Measurements from ENCODE around the gene PGM1. TPM values are rescaled to one million over a fixed set of nuclear protein-coding genes. Genes with fewer than 3 reads are reported as not detected.

Gene PGM1
- polyA plus RNA-seq, 1 of the 3 experiments (the other 2 are of a cell fraction) = 20.7 TPM

- Histone ChIP-seq H4K20me1 (ENCODE audit: insufficient read depth) (no peaks in the 10 kb centered on the region), H3K4me1 (ENCODE audit: control insufficient read depth in 1 of 2, insufficient read depth in 2 of 2, low read depth in 1 of 2, low read length in 1 of 2) (peaks cover 5 to 7% of the 10 kb centered on the region in 2 experiments; a peak in 3 of 4 replicates), H3K36me3 (replicated peaks in 1 of 2; ENCODE audit: control insufficient read depth in 1 of 2, insufficient read depth in 2 of 2, low read length in 1 of 2) (no peaks in the 10 kb centered on the region), H3K27me3 (ENCODE audit: insufficient read depth) (no peaks in the 10 kb centered on the region), H3K4me3 (ENCODE audit: low read depth in 2 of 2, low read length in 1 of 2) (no peak overlapping the region), H3F3A (replicated peaks; ENCODE audit: insufficient read depth) (no peaks in the 10 kb centered on the region), H3K27ac (ENCODE audit: low read depth in 2 of 2, low read length in 1 of 2) (no peak overlapping the region), H3K9me3 (no peaks in the 10 kb centered on the region), H2AFZ (ENCODE audit: low read depth) (no peak overlapping the region), H3K4me2 (no peak overlapping the region), H3K79me2 (ENCODE audit: insufficient read depth) (no peaks in the 10 kb centered on the region), H3K9ac (no peak overlapping the region), H3K9me2 (no peaks in the 10 kb centered on the region)
- CTCF ChIA-PET = interaction anchor here (0.6 to 2.2 kb wide), 6 partner anchors 47 to 623 kb away, joined by 3 to 9 read pairs (median 3); no protein-coding TSS in a partner anchor
- 90% methylated on average over 7 of the region's 7 CpGs for WGBS (ENCODE audit: low lambda C conversion rate)
- DNase-seq = no peak
- TF ChIP-seq ELF1 (IDR thresholded peaks at IDR 0.05) = no peak
- TF ChIP-seq MXI1 (IDR thresholded peaks at IDR 0.05; ENCODE audit: low read depth, low read length) = no peak
- TF ChIP-seq RAD21 (IDR thresholded peaks at IDR 0.05; ENCODE audit: low read length) = no peak
- TF ChIP-seq SIN3A (IDR thresholded peaks at IDR 0.05; ENCODE audit: borderline replicate concordance, low read depth, low read length) = no peak
- TF ChIP-seq MEF2A (IDR thresholded peaks at IDR 0.05; ENCODE audit: borderline replicate concordance, low read depth) = no peak
- TF ChIP-seq IRF3 (IDR thresholded peaks at IDR 0.05; ENCODE audit: low read depth, low read length) = no peak
- TF ChIP-seq FOXM1 (IDR thresholded peaks at IDR 0.05; ENCODE audit: low read depth) = no peak
- no peak for TF ChIP-seq GABPA (IDR thresholded peaks at IDR 0.05; ENCODE audit: low read depth)
- TF ChIP-seq FOXJ3 (CRISPR knock-in tag; IDR thresholded peaks at IDR 0.05) = no peak
- no peak for TF ChIP-seq TCF12 (IDR thresholded peaks at IDR 0.05)
- no peak for TF ChIP-seq EZH2phosphoT487 (IDR thresholded peaks at IDR 0.05; ENCODE audit: borderline replicate concordance, low read depth)
- TF ChIP-seq RXRA (IDR thresholded peaks at IDR 0.05; ENCODE audit: borderline replicate concordance, low read depth) = no peak
- no peak for TF ChIP-seq NFIC (IDR thresholded peaks at IDR 0.05; ENCODE audit: borderline replicate concordance)
- no peak for TF ChIP-seq JUND (IDR thresholded peaks at IDR 0.05)
- TF ChIP-seq, protein P1, sequence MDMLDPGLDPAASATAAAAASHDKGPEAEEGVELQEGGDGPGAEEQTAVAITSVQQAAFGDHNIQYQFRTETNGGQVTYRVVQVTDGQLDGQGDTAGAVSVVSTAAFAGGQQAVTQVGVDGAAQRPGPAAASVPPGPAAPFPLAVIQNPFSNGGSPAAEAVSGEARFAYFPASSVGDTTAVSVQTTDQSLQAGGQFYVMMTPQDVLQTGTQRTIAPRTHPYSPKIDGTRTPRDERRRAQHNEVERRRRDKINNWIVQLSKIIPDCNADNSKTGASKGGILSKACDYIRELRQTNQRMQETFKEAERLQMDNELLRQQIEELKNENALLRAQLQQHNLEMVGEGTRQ (IDR thresholded peaks at IDR 0.05; ENCODE audit: borderline replicate concordance, low read depth, low read length) = no peak
- TF ChIP-seq TAF1 (IDR thresholded peaks at IDR 0.05; ENCODE audit: borderline replicate concordance, low read depth, low read length) = no peak
- TF ChIP-seq MAX (IDR thresholded peaks at IDR 0.05; ENCODE audit: low read depth) = no peak
- no peak for TF ChIP-seq FOSL2 (IDR thresholded peaks at IDR 0.05; ENCODE audit: borderline replicate concordance, low read depth)
- POLR2A ChIA-PET = no interaction called here
Measured at GRCh38 chr1:63622849-63623566, 29.8 kb downstream of the PGM1 start.
